IMR-90 (cell line): ENCODE results near the gene FAM83C. TPM values are rescaled to one million over a fixed set of nuclear protein-coding genes. Genes with fewer than 3 reads are reported as not detected.

ENCODE experiments used
- ATAC-seq: fragments of 200-7000 bp; cut with Tn5 transposase; 2 replicates; pipeline ENCODE4 v1.9.1; 2020; ENCODE audit warnings: low read depth, mild to moderate bottlenecking, moderate library complexity
- BruUV-seq: library from RNA; stranded (reverse); fragments of 400-500 nt; replicated peaks from 2 replicates; lab custom pipeline; 2021; lab: Mats Ljungman, UMichigan
- CTCF ChIA-PET: fragments of 300-600 bp; formaldehyde crosslinking; extraction: SDS; loops from one replicate; lab custom pipeline; 2021; ENCODE audit warnings: antibody characterized with exemption; lab: Yijun Ruan, JAX
- POLR2A ChIA-PET: fragments of 300-600 bp; sonication (Branson Sonifier 250); formaldehyde crosslinking; loops from one replicate; lab custom pipeline; 2022; ENCODE audit warnings: antibody characterized with exemption; ENCODE audit not compliant: unreplicated experiment; lab: Charles Lee
- DNase-seq: peaks from one replicate; pipeline ENCODE4 v3.0.0; 2013
- H2AFZ ChIP-seq: replicated peaks from 2 replicates; pipeline ENCODE3; 2013; ENCODE audit warnings: low read length, mild to moderate bottlenecking; ENCODE audit not compliant: poor library complexity
- H2AK5ac ChIP-seq: 2 replicates; pipeline ENCODE4 v1.6.1; 2013; ENCODE audit warnings: low read depth, low read length, inconsistent platforms
- H2AK9ac ChIP-seq: replicated peaks from 2 replicates; pipeline ENCODE3; 2013; ENCODE audit warnings: mild to moderate bottlenecking, low read depth, low read length, moderate library complexity; ENCODE audit not compliant: poor library complexity
- H2BK120ac ChIP-seq: 2 replicates; pipeline ENCODE4 v1.6.1; 2013; ENCODE audit warnings: low read depth, low read length, inconsistent platforms
- H2BK15ac ChIP-seq: 3 replicates; pipeline ENCODE4 v1.6.1; 2013; ENCODE audit warnings: low read depth, low read length, inconsistent platforms
- H2BK20ac ChIP-seq: 2 replicates; pipeline ENCODE4 v1.6.1; 2013; ENCODE audit warnings: low read depth, mild to moderate bottlenecking, inconsistent platforms, low read length, moderate library complexity
- H2BK5ac ChIP-seq: 2 replicates; pipeline ENCODE4 v1.6.1; 2013; ENCODE audit warnings: mild to moderate bottlenecking, low read depth, low read length, inconsistent platforms; ENCODE audit not compliant: poor library complexity, severe bottlenecking
- H3K14ac ChIP-seq: replicated peaks from 2 replicates; pipeline ENCODE4 v1.6.1; 2013; ENCODE audit warnings: low read depth, low read length, inconsistent platforms
- H3K18ac ChIP-seq: 2 replicates; pipeline ENCODE4 v1.6.1; 2013; ENCODE audit warnings: low read depth, low read length, control low read depth
- H3K23ac ChIP-seq: 2 replicates; pipeline ENCODE4 v1.6.1; 2013; ENCODE audit warnings: low read depth, low read length, inconsistent platforms
- H3K27ac ChIP-seq: 2 replicates; pipeline ENCODE4 v1.5.1; 2013; ENCODE audit warnings: mild to moderate bottlenecking, control low read depth, low read length; ENCODE audit not compliant: insufficient read depth
- H3K27me3 ChIP-seq: 2 replicates; pipeline ENCODE4 v1.6.1; 2013; ENCODE audit warnings: low read length; ENCODE audit not compliant: control insufficient read depth, insufficient read depth
- H3K36me3 ChIP-seq: 2 replicates; pipeline ENCODE4 v1.6.1; 2013; ENCODE audit warnings: low read length, mixed read lengths; ENCODE audit not compliant: control insufficient read depth, insufficient read depth
- H3K4ac ChIP-seq: 2 replicates; pipeline ENCODE4 v1.6.1; 2013; ENCODE audit warnings: low read depth, low read length, inconsistent platforms
- H3K4me1 ChIP-seq: 2 replicates; pipeline ENCODE4 v1.6.1; 2013; ENCODE audit warnings: low read length, mixed read lengths; ENCODE audit not compliant: control insufficient read depth, insufficient read depth
- H3K4me2 ChIP-seq: 2 replicates; pipeline ENCODE4 v1.6.1; 2013; ENCODE audit warnings: low read depth, mild to moderate bottlenecking, control low read depth, low read length, moderate library complexity
- H3K4me3 ChIP-seq: 2 replicates; pipeline ENCODE4 v1.5.1; 2013; ENCODE audit warnings: low read depth, mild to moderate bottlenecking, control low read depth, low read length, moderate library complexity; ENCODE audit not compliant: insufficient read depth
- H3K56ac ChIP-seq: 2 replicates; pipeline ENCODE4 v1.6.1; 2013; ENCODE audit warnings: low read length, inconsistent platforms; ENCODE audit not compliant: insufficient read depth; ENCODE audit errors: extremely low read depth
- H3K79me1 ChIP-seq, 2 experiments: 2 replicates each; pipeline ENCODE4 v1.6.1; 2013; ENCODE audit warnings: low read length in 2 of 2, inconsistent platforms in 1 of 2, low read depth in 1 of 2
- H3K9ac ChIP-seq: 2 replicates; pipeline ENCODE4 v1.6.1; 2013; ENCODE audit warnings: low read depth, low read length, control low read depth
- H3K9me1 ChIP-seq: 2 replicates; pipeline ENCODE4 v1.6.1; 2013; ENCODE audit warnings: low read length, inconsistent platforms; ENCODE audit not compliant: insufficient read depth
- H3K9me3 ChIP-seq: 2 replicates; pipeline ENCODE4 v1.6.1; 2013; ENCODE audit warnings: low read length; ENCODE audit not compliant: control insufficient read depth, insufficient read depth
- H4K20me1 ChIP-seq: 2 replicates; pipeline ENCODE4 v1.6.1; 2013; ENCODE audit warnings: low read length, inconsistent platforms; ENCODE audit not compliant: insufficient read depth
- H4K5ac ChIP-seq: 2 replicates; pipeline ENCODE4 v1.6.1; 2013; ENCODE audit warnings: mild to moderate bottlenecking, low read depth, low read length, control low read depth
- H4K8ac ChIP-seq, 2 experiments: 2 replicates each; pipeline ENCODE4 v1.6.1; 2013; ENCODE audit warnings: low read depth in 2 of 2, low read length in 2 of 2, control low read depth in 1 of 2, inconsistent platforms in 1 of 2
- H4K91ac ChIP-seq: 2 replicates; pipeline ENCODE4 v1.6.1; 2013; ENCODE audit warnings: low read depth, low read length, inconsistent platforms; ENCODE audit not compliant: insufficient read depth
- BHLHE40 ChIP-seq: fragments of 150-350 bp; IDR thresholded peaks from 2 replicates; pipeline ENCODE4 v1.6.1; 2016; ENCODE audit warnings: mild to moderate bottlenecking, low read depth, low read length
- CEBPB ChIP-seq: IDR thresholded peaks from 2 replicates; pipeline ENCODE4 v1.6.1; 2012; ENCODE audit warnings: low read depth, low read length, improper control_type of control experiment
- ELK1 ChIP-seq: fragments of 150-350 bp; IDR thresholded peaks from 2 replicates; pipeline ENCODE4 v1.6.1; 2016; ENCODE audit warnings: low read depth, mild to moderate bottlenecking, low read length, moderate library complexity, borderline replicate concordance
- MAFK ChIP-seq: IDR thresholded peaks from 2 replicates; pipeline ENCODE4 v1.6.1; 2012; ENCODE audit warnings: low read depth, low read length, improper control_type of control experiment
- NFE2L2 ChIP-seq: fragments of 150-350 bp; IDR thresholded peaks from 2 replicates; pipeline ENCODE4 v1.6.1; 2016; ENCODE audit warnings: low read depth, mild to moderate bottlenecking, low read length
- RAD21 ChIP-seq: IDR thresholded peaks from 2 replicates; pipeline ENCODE4 v1.6.1; 2012; ENCODE audit warnings: low read length, improper control_type of control experiment
- USF2 ChIP-seq: fragments of 150-350 bp; IDR thresholded peaks from 2 replicates; pipeline ENCODE4 v1.6.1; 2017; ENCODE audit warnings: mild to moderate bottlenecking, antibody characterized with exemption, low read length, low read depth
- WGBS, 2 experiments: methylation state at CpG; one replicate each; pipeline versions ENCODE4 v1.1.5 to v1.1.7; 2013; ENCODE audit warnings: missing lambda C conversion rate in 2 of 2; ENCODE audit not compliant: insufficient read length in 1 of 2; ENCODE audit errors: extremely low coverage in 2 of 2; 5-methylcytosine and 5-hydroxymethylcytosine counted together
- dilution Hi-C: fragments of 300-500 bp; cut with HindIII; formaldehyde crosslinking; loops from one replicate; pipeline ENCODE4 v1.14.3; 2018; ENCODE audit warnings: low sequenced_read_pairs; ENCODE audit not compliant: unreplicated experiment
- in situ Hi-C: fragments of 300-500 bp; cut with MboI; formaldehyde crosslinking; loops from 3 replicates; pipeline ENCODE4 v1.14.3; 2019; ENCODE audit warnings: low sequenced_read_pairs, inconsistent platforms, mixed read lengths
- intact Hi-C: fragments of 100-400 bp; cut with micrococcal nuclease; formaldehyde crosslinking; loops from 2 replicates; pipeline ENCODE4 v1.10.0; 2022
- polyA plus RNA-seq, 3 experiments: library from polyadenylated mRNA; depleted of rRNA; stranded (reverse); fragments of >200 nt; gene quantifications; 2 replicates each; pipeline ENCODE4 v1.2.3, GENCODE V29; 2012; ENCODE audit warnings: low replicate concordance in 1 of 3
- total RNA-seq: library from RNA; depleted of rRNA; stranded (reverse); fragments of >200 nt; gene quantifications from 2 replicates; pipeline ENCODE4 v1.2.3, GENCODE V29; 2012

Gene FAM83C
- total and polyA plus RNA-seq, 2 of the 4 experiments (the other 2 are of a cell fraction) = 0.02 TPM; not detected in 1

DNA sequence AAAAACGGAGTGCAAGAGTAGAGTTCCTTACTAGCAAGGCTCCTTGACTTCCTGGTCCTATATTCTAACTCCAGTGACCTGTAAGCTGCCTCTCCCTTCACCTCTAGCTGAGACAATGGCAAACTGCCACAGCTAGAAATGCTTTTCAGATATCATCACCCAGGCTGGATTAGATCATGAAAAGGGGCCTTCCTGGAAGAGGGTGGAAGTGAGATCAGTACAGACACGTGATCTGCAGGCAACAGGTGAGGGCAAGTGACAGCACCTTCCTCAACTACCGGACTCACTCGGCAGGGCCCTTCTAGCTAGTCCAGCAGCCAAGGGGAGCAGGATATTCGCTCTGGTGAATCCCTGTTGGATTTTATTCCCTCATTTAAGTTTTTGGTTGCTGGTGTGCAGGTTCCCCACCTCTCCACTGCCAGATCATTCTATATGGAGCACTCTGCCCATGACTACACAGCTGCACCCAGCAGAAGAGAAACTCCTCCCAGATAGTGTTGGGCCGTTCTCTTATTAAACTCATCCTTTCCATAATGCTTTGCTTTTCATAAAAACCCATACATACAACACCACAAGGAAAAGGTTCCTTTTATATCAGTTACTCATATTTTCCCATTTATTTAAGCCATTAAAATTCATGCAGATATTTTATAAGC is 26.4 kb upstream of the FAM83C start:
- H3K23ac ChIP-seq = peak overlapping the region; percentile 80
- H3K4me2 ChIP-seq = peak overlapping the region; percentile 11; the same call in 1 of the 2 replicates
- H3K27me3 ChIP-seq = no peaks in the 10 kb centered on the region
- WGBS, 2 experiments = 62% methylated on average over 3 of the region's 6 CpGs; no CpG with 5 or more reads in 1 of the 2 experiments
- TF ChIP-seq RAD21 = no peak
- peak; percentile 80 for TF ChIP-seq USF2
- no peak for TF ChIP-seq CEBPB
- TF ChIP-seq MAFK = no peak
- TF ChIP-seq NFE2L2 = no peak
- peak; percentile 79; the same call in 1 of the 2 replicates for TF ChIP-seq BHLHE40
- TF ChIP-seq ELK1 = no peak
- H2BK5ac ChIP-seq = peak overlapping the region; percentile 97
- H3K79me1 ChIP-seq = peaks cover 0 to 50% of the 10 kb centered on the region in 2 experiments; a peak in 2 of 4 replicates
- H4K91ac ChIP-seq = peak overlapping the region; percentile 95
- peak overlapping the region; percentile 59; the same call in 1 of the 2 replicates for H3K56ac ChIP-seq
- peak overlapping the region; percentile 97 for H2BK120ac ChIP-seq
- peak overlapping the region; percentile 91 for H3K14ac ChIP-seq
- dilution Hi-C loops = no loop called here
- H3K9me3 ChIP-seq = no peaks in the 10 kb centered on the region
- ChIA-PET POLR2A (no interaction called here), CTCF (interaction anchor here (1.9 kb wide), 1 partner anchor 12 kb away, joined by 6 read pairs; no protein-coding TSS in a partner anchor)
- H2BK20ac ChIP-seq = peak overlapping the region; percentile 94
- peak overlapping the region; percentile 15 for H2AK9ac ChIP-seq
- peak overlapping the region; percentile 60 to 90 for H4K8ac ChIP-seq
- peak overlapping the region; percentile 89 for H3K18ac ChIP-seq
- peak overlapping the region; percentile 96 for H2AK5ac ChIP-seq
- in situ Hi-C loops = no loop called here
- no peak overlapping the region for H2AFZ ChIP-seq
- H3K9ac ChIP-seq = no peak overlapping the region
- no peak overlapping the region for H3K4me3 ChIP-seq
- ATAC-seq (peak; percentile 19; the same call in 1 of the 2 replicates), DNase-seq (peak; percentile 90)
- no peaks in the 10 kb centered on the region for H4K20me1 ChIP-seq
- BruUV-seq = no TSS peak
- peak overlapping the region; percentile 88 for H4K5ac ChIP-seq
- H3K4ac ChIP-seq = peak overlapping the region; percentile 90
- H3K36me3 ChIP-seq = no peaks in the 10 kb centered on the region
- peaks cover 45% of the 10 kb centered on the region for H3K9me1 ChIP-seq
- H3K4me1 ChIP-seq = peaks cover 43% of the 10 kb centered on the region
- intact Hi-C loops = no loop called here
- H3K27ac ChIP-seq = peak overlapping the region; percentile 89
- H2BK15ac ChIP-seq = peak overlapping the region; percentile 81
